Lower leg skin (tissue), 3 donors: ENCODE data around the gene KCNMA1.

Experiments used
- CTCF ChIP-seq, 3 donors: fragments of 450-650 bp; IDR thresholded peaks; one replicate each; pipeline ENCODE4 v1.5.1; 2016; ENCODE audit warnings: antibody characterized with exemption in 3 of 3, mild to moderate bottlenecking in 3 of 3, moderate library complexity in 2 of 3
- POLR2A ChIP-seq, 2 donors: fragments of 450-650 bp; IDR thresholded peaks; one replicate each; pipeline ENCODE4 v1.6.1; 2016 to 2017; ENCODE audit warnings: antibody characterized with exemption in 2 of 2, mild to moderate bottlenecking in 1 of 2, moderate library complexity in 1 of 2

GRCh38 chr10:76939933-76940468, 697.6 kb downstream of the KCNMA1 start:
- TF ChIP-seq CTCF (IDR thresholded peaks at IDR 0.05) (no peak), POLR2A (IDR thresholded peaks at IDR 0.05) (no peak)
